ENCODE data around the gene BCAN.

- TF ChIP-seq CTCF (IDR thresholded peaks at IDR 0.05) = no peak
- no peak for TF ChIP-seq POLR2A (IDR thresholded peaks at IDR 0.05)
These were observed 43.8 kb upstream of the BCAN start for GRCh38 chr1:156598125-156598524.
